ENCODE measurements around the gene NPSR1.
"Not testable (repeated sequence)": the region's sequence is repeated elsewhere in the genome, so short reads cannot be mapped to it uniquely, and the experiment has no call there.

Gene NPSR1

GRCh38 chr7:34875481-34875880 is 217.5 kb downstream of the NPSR1 start:
- DNase-seq (ENCODE audit: low read depth): no peak

- not testable (repeated sequence) for DNase-seq (ENCODE audit: low read depth)
Observed at GRCh38 chr7:34878944-34879735, 221.1 kb downstream of the NPSR1 start.

DNA sequence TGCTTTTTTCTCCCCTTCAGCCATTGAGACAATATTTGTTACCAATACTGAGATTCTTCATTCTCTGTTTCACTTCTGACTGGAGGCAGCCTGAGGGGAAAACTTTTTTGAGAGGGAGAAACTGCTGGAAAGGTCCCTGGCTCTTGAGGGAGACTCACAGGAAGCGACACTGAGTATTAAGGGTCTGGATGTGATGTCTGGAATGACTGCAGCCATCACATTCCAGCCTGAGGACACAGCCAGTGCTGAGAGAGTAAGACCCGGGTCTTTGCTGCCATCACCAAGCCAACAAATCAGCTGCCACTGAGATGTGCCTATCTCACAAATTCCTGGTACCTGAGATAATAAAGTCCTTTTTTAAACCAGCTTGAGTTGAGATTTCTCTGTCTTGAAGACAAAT is 221.9 kb downstream of the NPSR1 start:
- DNase-seq (ENCODE audit: low read depth): no peak

- not testable (repeated sequence) for DNase-seq (ENCODE audit: low read depth)
Observed at GRCh38 chr7:34883855-34884254, 225.8 kb downstream of the NPSR1 start.

DNA sequence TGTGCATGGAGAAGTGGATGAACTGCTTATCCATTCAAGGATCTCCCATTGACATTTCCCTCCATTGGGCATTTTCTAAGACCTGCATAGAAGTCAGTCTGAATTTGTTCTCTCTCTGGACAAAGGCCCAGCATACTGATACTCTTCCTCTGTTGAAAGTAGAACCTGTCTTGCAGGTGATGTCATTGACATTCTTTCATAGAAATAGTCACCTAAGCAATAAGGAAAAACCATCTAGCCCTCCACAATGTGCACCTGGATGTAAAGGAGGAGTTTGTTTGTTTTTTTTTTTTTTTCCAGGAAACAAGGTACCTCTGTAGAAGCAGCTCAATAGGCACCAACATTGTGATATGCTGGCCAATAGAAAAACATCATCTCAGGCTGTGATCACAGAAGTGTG is 228.8 kb downstream of the NPSR1 start:
- no peak for DNase-seq (ENCODE audit: low read depth)

GRCh38 chr7:34889951-34890350 is 231.9 kb downstream of the NPSR1 start:
- DNase-seq (ENCODE audit: low read depth): no peak

- no peak for DNase-seq (ENCODE audit: low read depth)
Observed at GRCh38 chr7:34895202-34895601, 237.2 kb downstream of the NPSR1 start.
